K562 (cell line): ENCODE data around the gene ZDHHC12. TPM values are rescaled to one million over a fixed set of nuclear protein-coding genes. Genes with fewer than 3 reads are reported as not detected.

Experiments used
- ATAC-seq: fragments of 200-7000 bp; cut with Tn5 transposase; 3 replicates; pipeline ENCODE4 v1.9.1; 2020; ENCODE audit warnings: moderate library complexity
- BruUV-seq: library from RNA; stranded (reverse); fragments of 400-500 nt; replicated peaks from 2 replicates; lab custom pipeline; 2021; lab: Mats Ljungman, UMichigan
- CTCF ChIA-PET: fragments of 300-600 bp; formaldehyde crosslinking; extraction: SDS; loops from one replicate; lab custom pipeline; 2021; ENCODE audit warnings: low intra/inter-chr PET ratio; lab: Yijun Ruan, JAX
- POLR2A ChIA-PET: fragments of 300-600, 350-650 bp; sonication (Branson Sonifier 250); formaldehyde crosslinking; extraction: SDS; loops from one replicate; lab custom pipeline; 2021; ENCODE audit warnings: antibody characterized with exemption, inconsistent platforms; lab: Yijun Ruan, JAX
- DNase-seq, 4 experiments: peaks; one replicate each; pipeline versions ENCODE4 v3.0.0 to v3.0.0-alpha.2; 2011 to 2018; ENCODE audit warnings: low spot score in 3 of 4, mixed read lengths in 3 of 4; ENCODE audit errors: extremely low read depth in 1 of 4
- FAIRE-seq: peaks from 2 replicates; lab custom pipeline; 2011; peaks lifted over from hg19 to GRCh38; lab: Jason Lieb, UNC
- H2AFZ ChIP-seq: 2 replicates; pipeline ENCODE4 v1.6.0; 2011; ENCODE audit warnings: low read depth, low read length, control low read depth, inconsistent platforms
- H3K27ac ChIP-seq: fragments of 200-600 bp; 3 replicates; pipeline ENCODE4 v1.8.0; 2011; ENCODE audit warnings: low read depth, mild to moderate bottlenecking, control low read depth, inconsistent platforms, low read length, moderate library complexity, mixed read lengths; ENCODE audit errors: extremely low read depth
- H3K27me3 ChIP-seq, 2 experiments: fragments of 300-600 bp in 1 of 2; 2 replicates in 1 of 2; 3 replicates in 1 of 2; pipeline versions ENCODE4 v1.6.0 to v1.8.0; 2011; ENCODE audit warnings: inconsistent platforms in 2 of 2, low read length in 2 of 2, mild to moderate bottlenecking in 1 of 2, mixed read lengths in 1 of 2, moderate library complexity in 1 of 2; ENCODE audit not compliant: control insufficient read depth in 2 of 2, insufficient read depth in 2 of 2
- H3K36me3 ChIP-seq: fragments of 300-600 bp; 3 replicates; pipeline ENCODE4 v1.8.0; 2011; ENCODE audit warnings: mild to moderate bottlenecking, low read length, inconsistent platforms; ENCODE audit not compliant: control insufficient read depth, insufficient read depth
- H3K4me1 ChIP-seq, 2 experiments: fragments of 200-600 bp in 1 of 2; replicated peaks in 1 of 2; 2 replicates in 1 of 2; 3 replicates in 1 of 2; pipeline versions ENCODE4 v1.5.1 to v1.8.0; 2011; ENCODE audit warnings: inconsistent platforms in 2 of 2, low read length in 2 of 2, mild to moderate bottlenecking in 1 of 2, mixed read lengths in 1 of 2, moderate library complexity in 1 of 2; ENCODE audit not compliant: control insufficient read depth in 2 of 2, insufficient read depth in 2 of 2
- H3K4me2 ChIP-seq: 2 replicates; pipeline ENCODE4 v1.6.1; 2011; ENCODE audit warnings: low read length, control low read depth, inconsistent platforms, mixed read lengths; ENCODE audit not compliant: insufficient read depth
- H3K4me3 ChIP-seq: fragments of 200-600 bp; sonication (generic), shearing (Covaris generic); 2 replicates; pipeline ENCODE4 v1.5.1; 2016; ENCODE audit warnings: control low read depth, inconsistent platforms
- H3K79me2 ChIP-seq: fragments of 200-600 bp; 3 replicates; pipeline ENCODE4 v1.8.0; 2011; ENCODE audit warnings: low read length, inconsistent platforms; ENCODE audit not compliant: control insufficient read depth, insufficient read depth
- H3K9ac ChIP-seq, 2 experiments: 2 replicates each; pipeline versions ENCODE4 v1.6.0 to v1.6.1; 2011; ENCODE audit warnings: low read depth in 2 of 2, low read length in 2 of 2, control low read depth in 1 of 2, inconsistent platforms in 1 of 2, mild to moderate bottlenecking in 1 of 2, mixed read lengths in 1 of 2; ENCODE audit not compliant: insufficient read depth in 1 of 2
- H3K9me1 ChIP-seq: one replicate; pipeline ENCODE4 v1.6.0; 2011; ENCODE audit warnings: inconsistent platforms, mild to moderate bottlenecking, low read length, moderate library complexity; ENCODE audit not compliant: control insufficient read depth, insufficient read depth
- H3K9me3 ChIP-seq: replicated peaks from 2 replicates; pipeline ENCODE4 v1.5.1; 2011; ENCODE audit warnings: low read depth, low read length, inconsistent platforms; ENCODE audit not compliant: control insufficient read depth, insufficient read depth
- H4K20me1 ChIP-seq: replicated peaks from 2 replicates; pipeline ENCODE4 v1.6.1; 2011; ENCODE audit warnings: low read length, inconsistent platforms, mixed read lengths; ENCODE audit not compliant: control insufficient read depth, insufficient read depth
- ELF4 ChIP-seq: fragments of 450-650 bp; formaldehyde crosslinking; IDR thresholded peaks from 2 replicates; pipeline ENCODE4 v1.4.0; 2022; ENCODE audit warnings: missing genetic modification characterization
- HDAC6 ChIP-seq: IDR thresholded peaks from 2 replicates; pipeline ENCODE4 v1.6.1; 2012; ENCODE audit warnings: low read depth, mild to moderate bottlenecking, control low read depth, inconsistent platforms, low read length, moderate library complexity
- HDAC8 ChIP-seq: fragments of 450-650 bp; IDR thresholded peaks from 2 replicates; pipeline ENCODE4 v1.6.1; 2016; ENCODE audit warnings: mild to moderate bottlenecking, missing genetic modification characterization, moderate library complexity, missing compliant biosample characterization
- MAFF ChIP-seq: IDR thresholded peaks from 2 replicates; pipeline ENCODE4 v1.6.1; 2012; ENCODE audit warnings: low read length, improper control_type of control experiment
- MEF2A ChIP-seq: IDR thresholded peaks from 2 replicates; pipeline ENCODE4 v1.6.1; 2011; ENCODE audit warnings: low read depth, mild to moderate bottlenecking, low read length, moderate library complexity; ENCODE audit not compliant: control insufficient read depth
- POLR2A ChIP-seq: fragments of 450-650 bp; conservative IDR thresholded peaks from 2 replicates; pipeline ENCODE4 v1.6.1; 2016
- SPI1 ChIP-seq: IDR thresholded peaks from 2 replicates; pipeline ENCODE4 v1.6.1; 2011; ENCODE audit warnings: low read depth, low read length, control low read depth, borderline replicate concordance
- TCF15 ChIP-seq: fragments of 250-450 bp; sonication (Bioruptor Pico); IDR thresholded peaks from 2 replicates; pipeline ENCODE4 v1.8.0; 2022; ENCODE audit warnings: moderate library complexity, mild to moderate bottlenecking, inconsistent platforms
- ZNF232 ChIP-seq: sonication (generic); formaldehyde crosslinking; IDR thresholded peaks from 2 replicates; pipeline ENCODE4 v1.8.0; 2022; ENCODE audit warnings: mild to moderate bottlenecking, missing genetic modification reagents
- ZNF324 ChIP-seq: fragments of 250-450 bp; sonication (Bioruptor Pico); IDR thresholded peaks from 2 replicates; pipeline ENCODE4 v1.4.0; 2020; ENCODE audit warnings: mild to moderate bottlenecking
- WGBS: fragments of 100-300 bp; shearing (Covaris generic); methylation state at CpG from one replicate; pipeline ENCODE4 v1.1.6; 2016; ENCODE audit warnings: low coverage, mixed read lengths; ENCODE audit not compliant: insufficient coverage; ENCODE audit errors: missing lambda C conversion rate; 5-methylcytosine and 5-hydroxymethylcytosine counted together
- in situ Hi-C: fragments of 300-500 bp; cut with MboI; formaldehyde crosslinking; loops from 4 replicates; pipeline ENCODE4 v1.15.0; 2018; ENCODE audit warnings: inconsistent platforms, mixed read lengths
- intact Hi-C: fragments of 100-400 bp; cut with micrococcal nuclease; formaldehyde crosslinking; loops from 2 replicates; pipeline ENCODE4 v1.14.2; 2022
- polyA plus RNA-seq, 8 experiments: library from polyadenylated mRNA; depleted of rRNA in 4 of 8; stranded (reverse) in 5 of 8; unstranded in 3 of 8; fragments of >200 nt; fragmentation: Nextera tagmentation in 2 of 8; fragmentation: Illumina TruSeq in 1 of 8; extraction: Ambion mirVana in 2 of 8; extraction: Trizol in 1 of 8; gene quantifications; 2 replicates each; pipeline versions ENCODE4 v1.2.1 to v1.2.3, GENCODE V29; 2011 to 2014; ENCODE audit warnings: inconsistent platforms in 1 of 8, missing spikeins in 1 of 8
- total RNA-seq, 7 experiments: library from RNA; depleted of rRNA in 6 of 7; stranded (reverse); fragments of >200 nt in 6 of 7; fragmentation: Illumina TruSeq in 2 of 7; extraction: Trizol in 2 of 7; gene quantifications; 2 replicates each; pipeline versions ENCODE4 v1.2.1 to v1.2.3, GENCODE V29; 2011 to 2021; ENCODE audit warnings: low replicate concordance in 1 of 7
- TF ChIP-seq, protein P1 (sequence below): sonication (generic); formaldehyde crosslinking; IDR thresholded peaks from 2 replicates; pipeline ENCODE4 v1.8.1; 2023; ENCODE audit warnings: mild to moderate bottlenecking, missing genetic modification reagents

Gene ZDHHC12
- total and polyA plus RNA-seq, 9 of the 15 experiments (the other 6 are each of a cell fraction or from before 2014, with no cell fraction given) = 0.21 to 38.0 (median 13.8) TPM

DNA sequence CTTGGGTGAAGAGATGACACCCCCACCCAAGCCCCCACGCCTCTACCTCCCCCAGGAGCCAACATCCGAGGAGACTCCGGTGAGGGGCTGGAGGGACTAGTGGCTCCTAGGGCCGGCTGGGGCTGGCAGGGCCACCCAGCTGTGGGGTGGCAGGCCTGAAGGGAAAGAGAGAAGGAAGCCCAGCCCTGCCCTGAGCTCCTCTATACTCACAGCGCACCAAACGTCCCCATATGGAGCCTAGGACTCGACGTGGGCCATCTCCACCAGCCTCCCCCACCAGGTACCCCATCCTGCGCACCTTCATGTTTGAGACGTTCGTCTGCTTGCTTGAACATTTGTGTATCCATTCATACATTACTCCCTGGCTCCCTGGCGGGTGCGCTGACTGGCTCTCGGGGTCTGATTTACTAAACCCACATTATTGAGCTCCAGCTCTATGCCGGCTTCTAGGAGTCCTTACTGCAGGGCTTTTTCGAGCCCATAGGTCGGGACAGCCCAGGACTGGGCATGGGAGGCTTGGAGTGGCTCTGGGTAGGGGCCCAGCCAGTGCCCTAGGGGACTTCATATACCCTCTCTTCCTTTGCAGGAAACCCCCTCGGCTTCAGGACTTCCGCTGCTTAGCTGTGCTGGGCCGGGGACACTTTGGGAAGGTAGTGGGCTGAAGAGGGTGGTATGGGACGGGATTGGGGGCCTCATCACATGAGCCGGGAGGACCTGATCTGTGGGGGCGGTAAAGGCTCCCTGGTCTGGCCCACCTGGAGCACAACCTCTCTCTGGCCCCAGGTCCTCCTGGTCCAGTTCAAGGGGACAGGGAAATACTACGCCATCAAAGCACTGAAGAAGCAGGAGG, 9.1 kb downstream of the ZDHHC12 start (continued):
- TF ChIP-seq ZNF324 (no peak), ZNF232 (CRISPR knock-in tag) (no peak), TCF15 (CRISPR knock-in tag) (no peak), MEF2A (no peak), HDAC8 (tag) (no peak), MAFF (no peak), ELF4 (no peak), HDAC6 (no peak), POLR2A (no peak)

DNA sequence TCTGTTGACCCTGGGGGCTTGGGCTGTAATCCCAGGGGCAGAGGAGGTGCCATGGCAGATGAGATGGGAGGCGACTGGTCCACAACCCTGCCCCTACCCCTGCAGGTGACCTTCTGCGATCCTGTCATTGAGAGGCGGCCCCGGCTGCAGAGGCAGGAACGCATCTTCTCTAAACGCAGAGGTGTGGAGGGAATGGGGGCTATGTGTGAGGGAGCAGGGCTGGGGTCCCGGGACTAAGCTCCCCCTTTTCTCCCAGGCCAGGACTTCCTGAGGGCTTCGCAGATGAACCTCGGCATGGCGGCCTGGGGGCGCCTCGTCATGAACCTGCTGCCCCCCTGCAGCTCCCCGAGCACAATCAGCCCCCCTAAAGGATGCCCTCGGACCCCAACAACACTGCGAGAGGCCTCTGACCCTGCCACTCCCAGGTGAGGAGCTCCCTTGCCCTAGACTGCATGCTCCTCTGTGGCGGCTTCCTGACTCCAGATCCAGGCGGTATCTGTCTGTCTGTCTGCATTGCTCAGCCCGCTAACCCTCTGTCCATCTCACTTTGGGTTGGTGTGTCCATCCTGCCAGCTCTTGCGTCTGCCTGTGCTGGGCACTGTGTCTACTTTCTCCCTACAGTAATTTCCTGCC, 9.9 kb downstream of the ZDHHC12 start:
- no TSS peak for BruUV-seq

More for the DNA sequence above, 9.9 kb downstream of the ZDHHC12 start:
- no peak for DNase-seq
- H3K4me3 ChIP-seq = no peak overlapping the region
- H4K20me1 ChIP-seq = no peaks in the 10 kb centered on the region
- ChIA-PET POLR2A (interaction anchor here (1.3 to 2.2 kb wide), 2 partner anchors 9 to 10 kb away, joined by 5 to 9 read pairs; no protein-coding TSS in a partner anchor), CTCF (no interaction called here)
- H3K9ac ChIP-seq = no peak overlapping the region
- H3K27ac ChIP-seq = no peak overlapping the region
- in situ Hi-C loops (loop anchor here (10.0 kb wide), 1 partner anchor 289 kb away; the partner anchor contains the start of gene CERCAM), intact Hi-C loops (no loop called here)
- no peaks in the 10 kb centered on the region for H3K9me3 ChIP-seq
- no peak for FAIRE-seq
- H3K9me1 ChIP-seq = no peaks in the 10 kb centered on the region
- H3K27me3 ChIP-seq = no peaks in the 10 kb centered on the region
- no peaks in the 10 kb centered on the region; a peak in 1 of 5 replicates for H3K4me1 ChIP-seq
- TF ChIP-seq, protein P1, sequence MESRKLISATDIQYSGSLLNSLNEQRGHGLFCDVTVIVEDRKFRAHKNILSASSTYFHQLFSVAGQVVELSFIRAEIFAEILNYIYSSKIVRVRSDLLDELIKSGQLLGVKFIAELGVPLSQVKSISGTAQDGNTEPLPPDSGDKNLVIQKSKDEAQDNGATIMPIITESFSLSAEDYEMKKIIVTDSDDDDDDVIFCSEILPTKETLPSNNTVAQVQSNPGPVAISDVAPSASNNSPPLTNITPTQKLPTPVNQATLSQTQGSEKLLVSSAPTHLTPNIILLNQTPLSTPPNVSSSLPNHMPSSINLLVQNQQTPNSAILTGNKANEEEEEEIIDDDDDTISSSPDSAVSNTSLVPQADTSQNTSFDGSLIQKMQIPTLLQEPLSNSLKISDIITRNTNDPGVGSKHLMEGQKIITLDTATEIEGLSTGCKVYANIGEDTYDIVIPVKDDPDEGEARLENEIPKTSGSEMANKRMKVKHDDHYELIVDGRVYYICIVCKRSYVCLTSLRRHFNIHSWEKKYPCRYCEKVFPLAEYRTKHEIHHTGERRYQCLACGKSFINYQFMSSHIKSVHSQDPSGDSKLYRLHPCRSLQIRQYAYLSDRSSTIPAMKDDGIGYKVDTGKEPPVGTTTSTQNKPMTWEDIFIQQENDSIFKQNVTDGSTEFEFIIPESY = peak; percentile 76; the same call in 1 of the 2 replicates
- no peak for TF ChIP-seq SPI1
- no peak overlapping the region for H2AFZ ChIP-seq
- no peaks in the 10 kb centered on the region for H3K79me2 ChIP-seq
- 96% methylated on average over 13 of the region's 19 CpGs for WGBS
- ATAC-seq = no peak
- H3K4me2 ChIP-seq = no peak overlapping the region
- H3K36me3 ChIP-seq = peaks cover 60% of the 10 kb centered on the region; the same call in 2 of the 3 replicates
